ENCODE results near the gene WDR37. TPM values are rescaled to one million over a fixed set of nuclear protein-coding genes. Genes with fewer than 3 reads are reported as not detected.

WDR37 gene
- total and polyA plus RNA-seq, 4 donors: 6.6 to 23.5 (median 13.6) TPM

GRCh38 chr10:1175956-1176565 is 119.9 kb downstream of the WDR37 start:
- Histone ChIP-seq H3K27ac (ENCODE audit: low read depth in 1 of 2, low read length in 1 of 2) (no peak overlapping the region), H3K9me3 (ENCODE audit: control insufficient read depth in 4 of 4, insufficient read depth in 3 of 4, low read length in 3 of 4) (peaks cover 0 to 2% (median 0%) of the 10 kb centered on the region in 4 donors), H3K4me1 (ENCODE audit: control insufficient read depth in 5 of 5, insufficient read depth in 5 of 5, low read length in 5 of 5) (no peaks in the 10 kb centered on the region), H3K4me3 (no peak overlapping the region), H3K9ac (ENCODE audit: insufficient read depth in 1 of 2, low read length in 2 of 2) (no peak overlapping the region), H3K36me3 (ENCODE audit: control insufficient read depth in 4 of 4, insufficient read depth in 4 of 4, low read length in 4 of 4) (no peaks in the 10 kb centered on the region), H3K27me3 (ENCODE audit: control insufficient read depth in 3 of 3, insufficient read depth in 3 of 3, low read length in 2 of 3) (peaks cover 0 to 5% (median 0%) of the 10 kb centered on the region in 3 donors)
- DNase-seq (no peak), ATAC-seq (ENCODE audit: insufficient read depth, low FRiP score) (no peak)
- 91 to 92% methylated on average over 23 of the region's 23 CpGs for WGBS, 2 donors
- no peak for TF ChIP-seq CTCF (IDR thresholded peaks at IDR 0.05; ENCODE audit: control extremely low read depth, extremely low read depth)

GRCh38 chr10:1177936-1178335 is 121.8 kb downstream of the WDR37 start:
- 87 to 95% methylated on average over 9 of the region's 9 CpGs for WGBS, 2 donors
- no peak for ATAC-seq (ENCODE audit: insufficient read depth, low FRiP score)
- Histone ChIP-seq H3K27me3 (ENCODE audit: control insufficient read depth in 3 of 3, insufficient read depth in 3 of 3, low read length in 2 of 3) (no peaks in the 10 kb centered on the region), H3K9ac (ENCODE audit: insufficient read depth in 1 of 2, low read length in 2 of 2) (no peak overlapping the region), H3K9me3 (ENCODE audit: control insufficient read depth in 4 of 4, insufficient read depth in 3 of 4, low read length in 3 of 4) (peaks cover 0 to 2% (median 0%) of the 10 kb centered on the region in 4 donors), H3K27ac (ENCODE audit: low read depth in 1 of 2, low read length in 1 of 2) (no peak overlapping the region), H3K4me1 (ENCODE audit: control insufficient read depth in 5 of 5, insufficient read depth in 5 of 5, low read length in 5 of 5) (no peaks in the 10 kb centered on the region), H3K36me3 (ENCODE audit: control insufficient read depth in 4 of 4, insufficient read depth in 4 of 4, low read length in 4 of 4) (no peaks in the 10 kb centered on the region), H3K4me3 (no peak overlapping the region)
- no peak for DNase-seq
- TF ChIP-seq CTCF (IDR thresholded peaks at IDR 0.05; ENCODE audit: control extremely low read depth, extremely low read depth): no peak

- H3K36me3 ChIP-seq (ENCODE audit: control insufficient read depth in 4 of 4, insufficient read depth in 4 of 4, low read length in 4 of 4): no peaks in the 10 kb centered on the region
- H3K4me1 ChIP-seq (ENCODE audit: control insufficient read depth in 5 of 5, insufficient read depth in 5 of 5, low read length in 5 of 5): no peaks in the 10 kb centered on the region
- H3K4me3 ChIP-seq: no peak overlapping the region
- no peak for TF ChIP-seq CTCF (IDR thresholded peaks at IDR 0.05; ENCODE audit: control extremely low read depth, extremely low read depth)
- DNase-seq: no peak
- no peak overlapping the region for H3K27ac ChIP-seq (ENCODE audit: low read depth in 1 of 2, low read length in 1 of 2)
- WGBS, 2 donors: 87 to 90% methylated on average over 16 of the region's 16 CpGs
- H3K9me3 ChIP-seq (ENCODE audit: control insufficient read depth in 4 of 4, insufficient read depth in 3 of 4, low read length in 3 of 4): peaks cover 0 to 2% (median 0%) of the 10 kb centered on the region in 4 donors
- H3K27me3 ChIP-seq (ENCODE audit: control insufficient read depth in 3 of 3, insufficient read depth in 3 of 3, low read length in 2 of 3): no peaks in the 10 kb centered on the region
- H3K9ac ChIP-seq (ENCODE audit: insufficient read depth in 1 of 2, low read length in 2 of 2): no peak overlapping the region
- ATAC-seq (ENCODE audit: insufficient read depth, low FRiP score): no peak
Measured at GRCh38 chr10:1178506-1178905, 122.3 kb downstream of the WDR37 start.

Measured in lung (tissue), 12 donors.